ENCODE results near the gene GPR146. TPM values are rescaled to one million over a fixed set of nuclear protein-coding genes. Genes with fewer than 3 reads are reported as not detected.

Gene GPR146
- polyA plus RNA-seq, 3 donors: 2.8 to 5.9 (median 3.2) TPM

DNA sequence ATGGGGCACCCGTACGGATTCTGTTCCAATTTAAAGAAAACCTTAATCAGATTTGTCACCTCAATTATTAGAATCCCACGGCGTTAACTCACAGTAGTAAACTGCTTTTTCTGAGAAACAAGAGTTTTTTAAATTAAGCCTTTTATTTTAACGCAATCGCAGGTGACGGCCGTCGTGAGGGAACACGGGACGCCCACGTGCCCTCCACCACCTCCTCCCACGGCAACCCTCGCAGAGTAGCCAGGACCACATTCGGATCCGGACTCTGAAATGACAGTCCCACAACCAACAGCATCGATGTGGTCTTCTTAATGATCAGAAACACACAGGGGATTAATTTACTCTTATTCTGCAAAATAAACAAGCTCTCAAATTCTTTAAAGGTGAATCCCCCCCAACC is 22.0 kb upstream of the GPR146 start:
- DNase-seq (ENCODE audit: extremely low read depth in 1 of 11, low read depth in 9 of 11, low spot score in 4 of 11): no peak

DNA sequence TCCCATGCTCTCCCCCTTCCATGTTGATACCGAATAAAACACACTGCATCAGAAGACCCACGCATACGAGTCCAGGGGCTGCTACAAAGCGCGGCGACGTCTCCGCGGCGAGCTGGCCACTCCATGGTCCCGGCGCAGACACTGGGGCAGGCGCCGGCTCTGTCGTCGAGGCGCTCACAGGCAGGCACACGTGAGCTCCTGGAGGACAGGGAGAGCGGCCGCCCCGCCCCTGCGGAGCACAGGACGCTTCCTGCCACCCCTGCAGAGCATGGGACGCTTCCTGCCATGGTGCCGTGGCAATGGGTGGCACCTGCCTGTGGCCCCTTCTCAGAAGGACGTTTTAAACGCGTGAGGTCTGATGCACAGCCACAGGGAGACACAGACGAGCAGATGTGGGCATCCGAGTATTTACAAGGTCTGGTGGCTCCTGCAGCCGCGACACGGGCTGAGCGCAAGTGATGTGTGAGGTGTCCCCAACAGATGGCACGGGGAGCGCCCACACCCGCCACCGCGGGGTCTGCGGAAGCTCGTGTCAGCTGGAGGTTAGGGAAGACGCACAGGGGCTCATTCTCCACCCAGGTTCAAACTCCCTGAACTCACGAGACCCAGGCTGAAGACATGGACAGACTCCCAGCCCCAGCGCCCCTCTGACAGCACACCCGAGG is 21.4 kb upstream of the GPR146 start:
- DNase-seq (ENCODE audit: extremely low read depth in 1 of 11, low read depth in 9 of 11, low spot score in 4 of 11): no peak

DNA sequence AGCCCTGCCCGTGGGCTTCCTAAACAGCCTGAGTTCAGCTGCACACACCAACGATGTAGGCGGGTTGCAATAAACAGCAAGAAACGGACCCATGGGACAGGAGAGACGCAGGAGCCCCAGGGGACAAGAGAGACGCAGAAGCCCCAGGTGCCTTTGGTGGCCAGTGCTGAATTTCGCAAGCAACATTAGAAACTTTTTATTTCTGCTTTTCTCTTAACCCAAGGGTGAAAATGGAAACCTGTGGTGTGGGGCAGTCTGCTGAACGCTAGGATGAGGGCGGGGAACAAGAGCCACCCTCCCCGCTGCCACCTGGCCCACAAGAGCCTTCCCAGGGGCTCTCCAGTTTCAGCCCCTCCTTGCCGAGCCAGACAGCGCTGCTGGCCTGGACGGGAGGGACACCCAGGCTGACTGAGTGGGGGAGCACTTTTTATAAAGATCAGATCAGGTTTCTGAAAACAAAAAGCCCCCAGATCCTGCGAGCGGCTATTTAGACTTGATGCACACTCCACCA is 20.0 kb upstream of the GPR146 start:
- peak in 1 of 11 donors; percentile 64 for DNase-seq (ENCODE audit: extremely low read depth in 1 of 11, low read depth in 9 of 11, low spot score in 4 of 11)

DNA sequence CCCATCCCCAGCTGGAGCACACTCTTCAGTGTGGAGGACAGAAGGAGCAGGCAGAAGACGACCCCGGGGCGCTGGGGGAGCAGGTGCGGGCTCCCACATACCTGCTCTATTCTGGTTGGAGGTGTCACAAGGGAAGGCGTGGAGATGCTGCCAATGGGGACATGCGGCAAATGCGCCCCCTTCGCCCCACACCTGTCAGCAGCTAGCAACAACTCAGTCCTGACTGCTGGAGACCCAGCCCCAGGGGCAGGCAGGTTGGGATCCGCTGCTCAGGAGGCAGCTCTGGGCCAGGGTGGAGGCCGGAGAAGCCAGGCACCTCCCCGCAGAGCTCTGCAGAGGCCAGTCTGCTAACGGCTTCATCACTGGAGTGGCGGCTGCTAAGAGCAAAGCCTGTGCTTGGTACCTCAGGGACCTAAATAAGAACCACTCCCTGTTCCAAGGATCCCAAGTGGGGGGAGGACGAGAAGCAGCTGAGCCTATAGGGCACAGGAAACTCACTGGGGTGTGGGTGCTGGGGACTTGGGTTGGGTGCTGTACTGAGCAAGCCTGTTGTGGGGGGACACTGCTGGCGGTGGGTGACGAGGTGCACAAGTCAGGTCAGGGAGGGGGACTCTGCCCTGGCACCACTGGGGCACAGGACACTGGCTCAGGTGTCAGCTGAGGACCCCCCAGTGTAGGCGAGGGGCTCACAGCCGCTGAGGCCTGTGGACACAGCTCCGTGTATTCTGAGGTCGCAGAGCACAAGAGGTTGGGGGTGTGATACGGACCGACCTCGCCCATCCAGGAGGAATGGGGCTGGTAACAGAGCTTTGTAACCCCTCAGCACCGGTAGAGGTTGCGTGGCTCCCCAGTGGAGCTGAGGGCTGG is 19.2 kb upstream of the GPR146 start:
- DNase-seq (ENCODE audit: extremely low read depth in 1 of 11, low read depth in 9 of 11, low spot score in 4 of 11): no peak

DNA sequence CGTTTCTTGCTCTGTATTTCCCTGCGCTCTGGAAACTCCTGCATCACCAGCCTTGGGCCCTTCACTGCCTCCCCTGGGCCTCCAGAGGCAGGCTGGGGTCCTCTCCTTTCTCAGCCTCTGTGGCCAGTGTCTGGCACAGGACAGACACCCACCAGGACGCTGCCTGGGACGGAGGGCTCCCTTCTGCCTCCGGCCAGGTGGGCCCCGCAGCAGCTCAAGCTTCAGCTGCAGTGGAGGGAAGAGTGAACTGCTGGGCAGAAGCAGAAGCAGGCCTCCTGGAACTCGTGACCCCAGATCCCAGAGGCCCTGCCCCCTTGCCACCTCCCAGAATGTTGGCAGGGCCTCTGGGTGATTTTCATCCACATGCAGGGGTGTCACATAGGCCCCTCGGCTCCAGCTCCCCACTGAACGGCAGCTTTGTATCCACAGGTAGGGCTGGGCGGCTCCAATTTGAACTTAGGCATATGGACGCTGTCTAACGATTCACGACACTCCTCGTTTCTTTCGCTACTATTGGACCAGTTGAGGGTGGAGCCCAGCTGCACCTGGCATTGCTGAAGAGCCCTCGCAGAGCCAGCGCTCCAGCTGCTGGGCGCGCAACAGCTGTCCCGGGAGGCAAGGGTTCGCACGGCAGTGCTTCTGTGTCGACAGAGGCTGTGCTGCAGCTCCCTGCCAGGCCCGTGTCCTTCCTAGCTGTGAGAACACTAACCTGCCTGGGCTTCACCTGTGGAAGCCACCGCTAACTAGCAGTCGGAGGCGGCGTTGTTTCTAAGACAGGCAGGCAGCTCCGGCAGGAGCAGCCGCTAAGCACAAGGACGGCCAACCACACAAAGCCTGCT is 18.4 kb upstream of the GPR146 start:
- DNase-seq (ENCODE audit: extremely low read depth in 1 of 11, low read depth in 9 of 11, low spot score in 4 of 11): no peak

DNA sequence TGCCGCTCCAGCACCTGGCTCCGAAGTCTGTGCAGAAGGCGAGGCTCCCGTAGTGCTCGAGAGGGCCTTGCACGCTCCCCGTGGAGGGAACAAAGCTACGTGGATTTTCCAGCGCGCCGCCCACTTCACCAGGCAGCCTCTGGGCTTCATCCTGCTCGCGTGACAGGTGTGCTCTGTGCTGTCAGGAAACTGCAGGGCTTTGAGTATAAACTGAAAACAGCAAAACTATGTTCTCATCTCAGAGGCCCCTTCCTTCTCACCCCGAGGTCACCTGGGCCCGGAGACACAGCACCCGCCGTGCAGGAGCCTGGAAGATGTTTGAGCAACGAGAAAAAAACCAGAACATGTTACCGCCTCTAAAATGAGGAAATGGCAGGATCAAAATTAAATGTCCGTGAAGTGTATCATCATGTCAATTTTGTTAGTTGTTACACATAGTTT is 17.6 kb upstream of the GPR146 start:
- no peak for DNase-seq (ENCODE audit: extremely low read depth in 1 of 11, low read depth in 9 of 11, low spot score in 4 of 11)

DNA sequence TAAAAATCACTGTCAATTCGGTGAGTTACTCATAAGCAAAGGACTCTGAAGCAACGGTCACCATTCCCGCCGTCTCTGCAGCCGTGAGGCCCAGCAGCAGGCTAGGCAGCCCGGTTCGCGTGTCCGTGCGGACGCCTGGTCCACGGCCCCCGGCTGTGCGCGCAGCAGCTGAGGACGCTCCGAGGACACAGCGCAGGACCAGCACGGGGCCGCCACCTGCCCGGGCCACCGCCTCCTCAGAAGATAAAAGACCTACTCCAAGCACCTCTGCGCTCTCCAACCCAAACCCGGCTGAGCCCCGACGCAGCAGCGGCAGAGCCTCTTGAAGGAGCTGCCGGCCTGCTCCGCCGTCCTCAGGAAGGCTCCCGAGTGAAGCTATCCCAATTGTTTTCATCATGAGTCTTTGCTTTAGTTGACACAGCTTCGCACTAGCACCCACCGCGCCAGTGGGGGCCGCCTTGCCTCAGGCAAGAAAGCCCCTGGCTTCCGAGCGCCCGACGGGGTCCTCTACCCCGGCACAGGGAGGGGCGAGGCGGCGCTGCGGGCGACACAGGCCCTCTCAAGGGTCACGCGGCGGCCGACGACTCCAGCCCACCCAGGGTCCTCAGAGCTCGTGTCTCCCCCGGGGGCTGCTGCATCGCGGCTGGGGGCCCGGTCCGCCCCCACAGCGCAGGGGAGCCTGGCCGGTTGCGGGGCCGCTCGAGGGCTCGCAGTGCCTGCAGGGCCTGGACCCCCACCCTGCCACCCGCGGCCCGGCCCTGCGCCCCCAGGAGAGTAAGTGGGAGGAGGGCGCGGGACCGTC is 16.9 kb upstream of the GPR146 start:
- no peak for DNase-seq (ENCODE audit: extremely low read depth in 1 of 11, low read depth in 9 of 11, low spot score in 4 of 11)

DNA sequence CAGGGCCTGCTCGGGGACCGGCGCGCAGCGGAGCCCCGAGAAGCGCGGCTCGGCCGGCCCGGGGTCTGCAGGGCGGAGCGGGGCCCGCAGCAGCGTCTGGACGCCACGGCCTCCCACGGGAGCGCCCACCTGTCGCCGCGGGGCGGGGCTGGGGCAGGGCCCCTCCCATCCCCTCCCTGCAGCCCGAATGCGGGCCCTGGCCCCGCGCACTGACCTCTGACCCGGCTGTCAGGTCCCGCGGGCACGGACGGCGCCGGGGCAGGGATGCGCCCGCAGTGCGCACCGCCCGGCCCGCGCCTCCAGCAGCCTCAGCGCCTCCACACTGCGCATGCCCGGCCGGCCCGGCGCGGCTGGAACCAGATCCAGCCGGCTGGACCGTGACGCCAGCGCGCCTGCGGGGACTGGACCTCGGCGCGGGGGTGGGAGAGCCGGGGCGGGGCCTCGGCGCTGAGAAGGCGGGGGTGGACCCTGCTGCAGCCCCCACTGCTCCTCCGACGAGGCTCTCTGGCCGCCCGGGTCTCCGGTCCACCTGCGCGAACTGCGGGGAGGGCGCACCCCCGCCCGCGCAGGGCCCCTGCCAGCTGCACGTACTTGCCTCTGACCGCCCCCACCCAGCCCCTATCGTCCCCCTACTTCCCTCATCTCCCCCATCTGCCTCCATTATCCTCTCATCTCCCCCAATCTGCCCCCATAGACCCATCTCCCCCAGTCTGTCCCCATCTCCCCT is 16.1 kb upstream of the GPR146 start:
- peak in 10 of 11 donors; percentile 77 to 91 (median 88) for DNase-seq (ENCODE audit: extremely low read depth in 1 of 11, low read depth in 9 of 11, low spot score in 4 of 11)

DNA sequence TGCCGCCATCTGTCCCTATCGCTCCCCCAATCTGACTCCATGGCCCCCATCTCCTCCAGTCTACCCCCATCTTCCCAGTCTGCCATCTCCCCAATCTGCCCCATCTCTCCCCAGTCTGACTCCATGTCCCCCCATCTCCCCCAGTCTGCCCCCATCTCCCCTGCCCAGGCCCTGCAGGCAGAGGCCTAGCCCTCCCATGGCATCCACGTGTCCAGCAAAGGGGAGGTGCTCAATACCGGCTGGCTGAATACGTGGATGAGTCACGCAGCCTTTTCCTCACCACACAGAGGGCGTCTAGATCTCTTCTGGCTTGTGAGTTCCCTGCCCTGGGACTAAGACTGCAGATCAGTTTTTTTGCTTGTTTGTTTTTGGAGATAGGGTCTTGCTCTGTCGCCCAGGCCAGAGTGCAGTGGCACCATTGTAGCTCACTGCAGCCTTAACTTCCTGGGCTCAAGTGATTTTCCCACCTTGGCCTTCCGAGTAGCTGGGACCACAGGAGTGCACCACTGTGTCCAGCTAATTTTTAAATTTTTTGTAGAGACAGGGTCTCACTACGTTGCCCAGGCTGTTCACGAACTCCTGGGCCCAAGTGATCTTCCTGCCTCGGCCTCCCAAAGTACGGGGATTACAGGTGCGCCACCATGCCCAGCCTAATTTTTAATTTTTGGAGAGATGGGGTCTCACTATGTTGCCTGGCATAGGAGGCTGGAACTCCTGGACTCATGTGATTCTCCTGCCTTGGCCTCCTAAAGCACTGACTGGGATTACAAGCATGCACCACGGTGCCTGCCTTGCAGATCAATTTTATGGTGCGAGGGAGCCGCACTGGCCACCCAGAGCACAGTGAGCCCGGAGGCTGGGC is 15.3 kb upstream of the GPR146 start:
- peak in 3 of 11 donors; percentile 57 to 69 (median 57) for DNase-seq (ENCODE audit: extremely low read depth in 1 of 11, low read depth in 9 of 11, low spot score in 4 of 11)

DNA sequence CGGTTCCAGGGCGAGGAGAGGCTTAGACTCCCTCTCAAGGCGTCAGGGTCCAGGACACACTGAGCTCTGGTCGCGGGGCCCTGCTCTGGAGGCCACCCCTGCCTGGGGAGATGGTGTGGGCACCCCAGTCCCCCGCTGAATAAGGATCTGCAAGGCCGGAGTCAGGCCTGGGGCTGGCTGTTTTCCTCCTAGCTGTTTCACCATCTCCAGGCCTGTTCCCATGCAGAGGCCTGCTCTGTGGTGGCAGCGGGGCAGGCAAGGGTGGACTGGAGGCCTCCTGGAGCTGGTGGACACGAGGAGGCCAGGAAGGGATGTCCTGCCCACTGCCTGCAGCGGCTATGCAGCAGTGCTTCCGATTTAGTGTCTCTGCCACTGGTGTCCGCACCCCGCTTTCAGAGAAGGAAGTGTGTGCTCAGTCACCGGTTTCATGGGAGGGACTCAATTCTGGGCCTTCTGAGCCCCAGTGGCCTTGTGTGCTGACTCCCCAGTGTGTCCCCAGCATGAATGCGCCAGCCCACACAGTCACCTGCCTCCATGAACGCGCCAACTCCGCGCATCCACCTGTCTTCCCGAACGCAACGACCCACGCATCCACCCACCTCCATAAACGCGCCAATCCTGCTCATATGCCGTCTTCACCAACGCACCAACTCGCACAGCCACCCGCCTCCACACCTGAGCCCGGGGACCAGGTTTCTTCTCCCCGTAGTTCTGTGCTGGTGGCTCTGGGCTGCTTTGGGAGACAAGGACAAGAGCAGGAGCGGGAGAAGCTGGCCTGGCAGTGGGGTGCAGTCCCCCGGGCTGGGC is 14.5 kb upstream of the GPR146 start:
- no peak for DNase-seq (ENCODE audit: extremely low read depth in 1 of 11, low read depth in 9 of 11, low spot score in 4 of 11)

DNA sequence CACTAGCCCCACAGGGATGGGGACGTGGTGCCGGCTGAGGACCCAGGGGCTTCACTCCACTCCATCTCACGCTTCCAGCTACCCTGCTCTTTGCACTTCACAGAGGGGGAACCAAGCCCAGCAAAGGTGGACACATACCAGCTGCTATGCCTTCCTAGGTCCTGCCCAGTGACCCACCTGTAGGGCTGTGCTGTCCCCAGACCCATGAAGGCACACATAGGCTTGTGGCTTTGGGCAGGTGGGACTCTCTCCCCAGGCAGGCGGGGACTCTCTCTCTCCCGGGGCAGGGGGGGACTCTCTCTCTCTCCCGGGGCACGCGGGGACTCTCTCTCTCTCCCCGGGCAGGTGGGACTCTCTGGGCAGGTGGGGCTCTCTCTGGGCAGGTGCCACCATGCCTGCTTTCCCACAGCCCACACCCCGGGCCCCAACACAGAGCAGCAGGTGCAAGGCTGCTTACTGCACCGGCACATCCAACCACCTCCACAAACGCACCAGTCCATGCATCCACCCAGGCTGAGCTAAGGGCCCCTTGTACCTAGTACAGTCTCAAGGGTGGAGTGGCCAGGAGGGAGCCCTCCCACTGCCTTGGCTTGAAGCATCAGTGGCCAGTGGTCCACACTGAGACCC is 13.8 kb upstream of the GPR146 start:
- no peak for DNase-seq (ENCODE audit: extremely low read depth in 1 of 11, low read depth in 9 of 11, low spot score in 4 of 11)

DNA sequence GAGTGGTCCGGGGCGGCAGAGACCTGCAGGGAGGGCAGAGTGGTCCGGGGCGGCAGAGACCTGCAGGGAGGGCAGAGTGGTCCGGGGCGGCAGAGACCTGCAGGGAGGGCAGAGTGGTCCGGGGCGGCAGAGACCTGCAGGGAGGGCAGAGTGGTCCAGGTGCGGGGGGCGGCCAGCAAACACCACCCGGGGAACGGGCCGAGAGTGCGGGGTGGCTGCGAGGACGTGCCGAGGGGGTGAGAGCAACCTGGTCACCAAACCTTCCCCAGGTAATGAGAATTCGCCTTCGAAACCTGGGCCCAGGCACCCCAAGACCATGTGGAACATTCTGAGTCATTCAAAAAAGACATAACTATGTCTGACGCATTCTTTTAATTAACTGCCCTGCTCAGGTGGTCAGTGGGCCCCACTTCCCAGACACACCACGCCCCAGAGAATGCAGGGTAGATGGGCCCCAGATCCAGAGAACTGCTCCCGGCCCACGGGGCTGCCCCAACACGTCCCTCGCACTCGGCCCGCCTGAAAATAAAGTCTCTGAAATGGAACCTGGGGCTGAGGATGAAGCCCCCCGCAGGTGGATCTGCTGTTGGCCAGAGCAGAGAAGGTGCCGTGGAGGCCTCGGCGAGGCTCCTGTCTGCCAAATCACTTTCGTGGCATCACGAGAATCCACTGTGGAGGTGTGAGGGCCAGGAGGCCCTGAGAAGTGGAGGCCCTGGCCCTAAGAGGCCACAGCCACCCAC is 12.5 kb upstream of the GPR146 start:
- no peak for DNase-seq (ENCODE audit: extremely low read depth in 1 of 11, low read depth in 9 of 11, low spot score in 4 of 11)

DNA sequence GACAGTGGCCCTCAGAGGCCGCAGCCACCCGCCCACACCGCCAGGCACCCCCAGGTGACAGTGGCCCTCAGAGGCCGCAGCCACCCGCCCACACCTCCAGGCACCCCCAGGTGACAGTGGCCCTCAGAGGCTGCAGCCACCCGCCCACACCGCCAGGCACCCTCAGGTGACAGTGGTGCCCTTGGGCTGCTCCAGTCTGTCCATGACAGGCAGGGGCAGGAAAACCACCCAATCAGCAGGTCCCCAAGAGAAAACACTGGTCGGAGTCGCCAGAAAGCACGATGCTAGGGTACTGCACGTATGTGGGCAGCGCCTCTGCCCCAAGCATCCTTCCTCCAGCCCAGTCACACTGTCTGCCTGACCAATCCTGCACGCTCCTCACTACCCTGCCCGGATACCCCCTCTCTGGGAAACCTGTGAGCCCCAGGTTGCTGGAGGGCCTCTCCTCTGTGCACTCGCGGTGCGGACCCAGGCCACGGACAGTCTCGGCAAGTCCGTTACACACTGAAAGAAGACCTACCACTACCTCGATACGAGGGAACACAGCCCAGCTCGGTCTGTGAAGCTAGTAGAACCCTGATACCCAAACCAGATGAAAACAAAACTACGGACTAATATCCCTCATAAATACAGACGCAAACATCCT is 11.7 kb upstream of the GPR146 start:
- no peak for DNase-seq (ENCODE audit: extremely low read depth in 1 of 11, low read depth in 9 of 11, low spot score in 4 of 11)

DNA sequence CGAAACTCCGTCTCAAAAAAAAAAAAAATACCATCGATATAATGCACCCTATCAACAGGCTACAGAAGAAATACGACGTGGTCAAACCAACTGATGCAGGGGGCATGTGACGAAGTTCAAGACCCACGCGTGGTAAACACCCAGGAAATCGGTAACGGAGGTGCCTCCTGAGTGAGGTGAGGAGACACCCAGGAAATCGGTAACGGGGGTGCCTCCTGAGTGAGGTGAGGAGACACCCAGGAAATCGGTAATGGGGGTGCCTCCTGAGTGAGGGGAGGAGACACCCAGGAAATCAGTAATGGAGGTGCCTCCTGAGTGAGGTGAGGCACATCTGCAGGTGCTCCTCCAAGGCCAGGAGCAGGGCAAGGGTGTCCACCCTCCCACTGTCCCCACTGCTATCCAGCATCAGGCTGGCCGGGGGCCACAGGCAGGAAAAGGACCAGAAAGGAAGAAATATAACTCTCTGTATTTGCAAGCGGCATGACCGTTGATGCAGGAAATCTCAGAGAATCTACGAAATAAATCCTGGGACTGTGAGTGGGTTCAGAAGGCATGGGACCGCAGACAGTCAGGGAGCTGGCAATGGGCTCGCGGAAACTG is 10.7 kb upstream of the GPR146 start:
- DNase-seq (ENCODE audit: extremely low read depth in 1 of 11, low read depth in 9 of 11, low spot score in 4 of 11): no peak

Data from renal cortex interstitium (tissue), 11 donors.